HG03442 (cell line): Measurements from ENCODE around the gene FRY.

ENCODE experiments used
- ATAC-seq: cut with Tn5 transposase; IDR thresholded peaks from one replicate; pipeline ENCODE4 v1.9.1; 2021; ENCODE audit warnings: mild to moderate bottlenecking, moderate library complexity; ENCODE audit not compliant: unreplicated experiment

The FRY gene

DNA sequence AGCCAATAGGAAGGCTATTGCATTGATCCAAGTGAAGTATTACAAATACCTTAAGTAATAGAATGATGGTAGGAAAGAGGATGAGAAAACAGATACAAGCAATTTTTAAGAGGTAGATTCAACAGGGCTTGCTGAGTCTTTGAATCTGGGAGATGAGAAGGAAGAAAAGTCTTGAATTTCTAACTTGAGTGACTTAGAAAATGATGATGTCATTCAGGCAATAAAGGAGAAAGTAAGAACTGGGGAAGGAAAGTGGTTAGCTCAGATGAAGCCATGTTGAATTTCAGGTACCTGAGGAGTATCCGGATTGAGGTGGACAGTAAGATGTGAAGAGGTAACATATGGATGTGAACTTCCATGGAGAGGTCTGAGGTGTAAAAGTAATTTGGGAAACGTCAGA is 15.5 kb upstream of the FRY start:
- ATAC-seq = no peak

DNA sequence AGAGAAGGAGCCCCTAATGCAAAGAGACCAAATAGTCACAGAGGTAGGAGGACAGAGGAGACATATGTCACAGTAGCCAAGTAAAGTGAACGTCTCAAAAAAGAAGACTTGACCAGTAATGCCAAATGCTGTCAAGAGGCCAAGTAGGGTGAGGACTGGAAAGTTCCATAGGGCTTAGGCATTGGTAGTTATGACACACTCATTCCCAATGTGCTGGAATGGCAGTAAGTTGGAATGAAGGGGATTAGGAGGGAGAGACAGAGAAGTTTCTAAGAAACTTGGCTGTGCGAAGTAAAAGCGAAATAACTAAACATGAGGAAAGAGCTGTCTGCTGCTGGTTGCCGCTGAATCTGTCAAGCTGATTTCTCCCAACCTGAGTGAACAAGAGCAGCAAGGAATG is 14.9 kb upstream of the FRY start:
- no peak for ATAC-seq

DNA sequence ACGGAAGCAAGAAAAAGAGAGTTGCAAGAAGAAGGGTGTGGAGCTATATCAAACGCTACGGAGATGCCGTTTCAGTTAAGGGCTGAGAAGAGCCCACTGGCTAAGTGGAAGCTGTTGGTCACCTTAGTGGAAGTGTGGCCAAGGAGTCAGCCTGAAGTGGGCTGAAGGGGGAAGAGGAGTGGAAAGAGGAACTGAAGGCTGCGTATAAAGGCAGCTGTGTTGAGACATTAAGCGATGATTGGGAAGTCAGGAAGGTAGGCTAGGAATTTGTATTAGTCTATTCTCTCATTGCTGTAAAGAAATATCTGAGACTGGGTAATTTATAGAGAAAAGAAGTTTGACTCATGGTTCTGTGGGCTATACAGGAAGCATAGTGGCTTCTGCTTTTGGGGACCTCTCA is 14.1 kb upstream of the FRY start:
- no peak for ATAC-seq

DNA sequence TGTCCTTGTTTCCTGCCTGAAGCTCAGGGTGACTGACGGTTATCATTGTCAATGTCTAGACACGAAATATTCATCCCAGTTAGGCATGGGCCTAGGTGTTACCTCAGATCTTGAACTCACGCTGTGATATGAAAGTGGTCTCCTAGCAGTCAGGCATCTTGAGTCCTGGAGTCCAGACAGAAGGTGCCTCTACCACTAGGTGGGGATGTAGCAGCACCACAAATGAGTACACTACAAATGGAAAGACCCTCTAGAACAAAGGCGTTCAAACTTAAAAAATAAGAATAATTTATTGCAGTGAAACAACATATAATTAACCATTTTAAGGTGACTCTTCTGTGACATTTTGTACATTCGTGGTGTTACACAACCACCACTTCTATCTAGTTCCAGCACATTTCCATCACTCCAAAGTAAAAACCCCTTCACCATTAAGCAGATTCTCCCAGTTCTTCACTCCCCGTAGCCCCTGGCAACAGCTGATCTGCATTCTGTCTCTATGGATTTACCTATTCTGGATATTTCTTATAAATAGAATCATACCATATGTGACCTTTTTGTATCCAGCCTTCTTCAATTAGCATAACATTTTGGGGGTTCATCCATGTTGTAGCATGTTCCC is 11.9 kb upstream of the FRY start:
- no peak for ATAC-seq

DNA sequence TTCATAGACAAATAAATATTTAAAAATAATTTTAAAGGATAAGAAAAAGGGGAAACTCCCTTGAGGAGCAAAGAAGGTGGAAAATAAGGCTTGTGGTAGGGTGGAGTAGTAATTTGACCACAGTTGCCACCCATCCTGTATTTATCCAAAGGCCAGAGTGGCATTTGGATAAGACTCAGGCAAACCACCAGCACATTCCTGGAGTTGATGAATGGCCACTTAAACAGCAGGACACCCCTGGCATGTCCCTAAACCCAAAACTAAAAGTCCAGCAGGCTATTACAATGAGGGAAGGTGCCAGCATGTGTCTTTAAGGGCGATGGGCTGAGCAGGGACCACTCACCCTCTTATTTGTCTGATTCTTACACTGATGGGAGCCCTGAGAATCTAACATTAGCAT is 9.8 kb upstream of the FRY start:
- ATAC-seq = no peak

DNA sequence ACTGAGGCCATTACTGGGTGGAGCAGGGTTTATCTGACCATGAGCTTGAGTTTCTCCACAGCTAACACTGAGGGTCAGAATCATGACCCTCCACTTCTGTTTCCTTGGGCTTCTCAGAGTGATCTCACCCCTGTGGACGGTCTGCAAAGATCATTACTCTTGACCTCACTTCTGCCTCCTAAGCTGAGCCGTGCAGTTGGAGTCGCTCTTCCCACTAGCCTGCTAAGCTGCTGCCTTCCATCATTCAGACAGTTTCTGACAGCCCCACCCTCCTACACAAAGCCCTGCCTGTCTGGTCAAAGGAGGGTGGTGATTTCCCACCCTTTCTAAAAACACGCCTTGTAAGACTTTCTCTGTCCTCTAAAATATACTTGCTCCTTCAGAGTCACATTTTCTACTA is 9.3 kb upstream of the FRY start:
- ATAC-seq = no peak

DNA sequence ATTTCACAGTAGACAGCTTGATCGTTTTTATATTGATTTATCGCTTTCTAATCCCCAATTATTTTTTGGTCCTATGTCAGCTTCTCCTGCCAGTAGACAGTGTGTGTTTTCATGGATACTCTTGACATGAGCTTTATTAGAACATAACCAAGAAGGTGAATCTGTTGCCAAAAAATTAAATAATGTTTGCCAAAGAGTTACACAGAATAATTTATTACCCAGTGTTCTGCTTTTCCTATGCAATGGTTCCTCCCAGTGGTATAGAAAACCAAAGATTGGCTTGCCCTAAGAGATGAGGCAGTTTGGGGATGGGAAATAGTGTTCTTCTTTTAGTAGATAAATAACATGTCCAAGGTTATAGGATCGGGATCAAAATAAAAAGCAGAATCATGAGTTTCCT is 8.5 kb upstream of the FRY start:
- ATAC-seq = no peak

DNA sequence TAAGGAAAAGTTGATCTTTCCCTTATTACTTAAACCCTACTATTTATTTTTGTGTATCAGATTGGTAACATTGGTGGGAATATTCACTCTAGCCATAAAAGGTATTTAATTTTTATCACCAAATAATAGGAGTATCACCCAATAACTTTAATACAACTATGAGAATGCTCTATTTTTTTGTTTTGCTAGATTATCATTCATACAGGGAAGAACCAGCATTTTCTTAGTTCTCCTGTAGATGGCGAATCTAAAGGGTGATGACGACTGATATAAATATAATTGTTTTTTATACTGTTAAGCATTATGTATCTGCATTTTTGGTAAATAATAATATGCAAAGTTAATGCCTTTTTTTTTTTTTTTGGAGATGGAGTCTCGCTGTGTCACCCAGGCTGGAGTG is 7.9 kb upstream of the FRY start:
- no peak for ATAC-seq

DNA sequence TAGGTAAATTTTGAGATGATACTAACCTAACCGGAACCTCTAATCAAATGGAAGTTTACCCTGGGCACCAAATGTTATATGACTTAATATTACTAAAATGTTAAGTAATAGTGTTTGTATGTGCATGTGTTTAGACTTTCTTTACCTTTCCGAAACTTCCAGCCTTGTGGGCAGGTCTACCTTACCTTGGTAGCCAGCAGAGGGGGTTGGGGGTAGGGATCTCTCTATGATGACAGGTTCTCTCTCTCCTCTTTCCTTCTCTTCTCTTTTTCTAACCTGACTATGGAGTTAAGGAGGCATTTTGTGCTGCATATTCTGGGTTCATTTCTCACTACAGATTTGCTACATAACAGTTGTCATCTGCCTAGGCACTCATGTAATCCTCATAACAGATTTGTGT is 6.8 kb upstream of the FRY start:
- ATAC-seq = no peak

DNA sequence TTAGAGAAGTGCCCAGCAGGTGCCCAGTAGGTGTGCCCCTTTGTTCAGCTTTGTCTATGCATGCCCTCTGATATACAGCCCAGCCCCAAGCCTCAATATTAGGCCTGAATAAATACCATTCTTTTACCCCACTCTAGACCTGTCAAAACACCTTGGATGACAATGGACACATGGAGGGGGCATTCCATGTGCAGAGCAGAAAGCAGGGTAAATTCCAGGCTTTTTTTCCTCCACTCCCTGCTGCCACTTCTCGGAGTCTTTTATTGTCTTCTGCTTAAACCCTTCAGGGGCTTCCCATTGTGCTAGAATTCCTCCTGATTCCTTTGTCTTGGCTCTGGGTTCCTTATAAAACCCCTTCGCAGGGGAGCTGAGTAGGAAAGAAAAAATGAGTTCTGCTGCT is 5.8 kb upstream of the FRY start:
- no peak for ATAC-seq

DNA sequence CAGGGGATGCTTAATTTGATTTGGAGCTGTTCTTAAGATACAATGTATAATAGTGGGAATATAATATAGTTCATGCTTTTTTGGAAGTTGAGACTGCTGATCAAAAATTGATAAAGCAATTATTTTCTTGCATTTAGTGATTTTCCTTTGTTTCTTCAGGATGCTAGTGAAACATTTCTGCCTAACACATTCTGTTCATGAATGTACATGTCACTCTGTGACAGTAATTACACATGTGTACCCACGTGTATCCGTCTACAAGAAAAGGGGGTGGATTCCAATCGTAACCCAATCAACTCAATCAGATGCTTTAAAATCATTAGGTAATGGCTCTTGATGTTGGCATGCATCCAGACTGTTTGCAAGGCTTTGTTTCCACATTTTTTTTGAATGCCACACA is 5.0 kb upstream of the FRY start:
- no peak for ATAC-seq

DNA sequence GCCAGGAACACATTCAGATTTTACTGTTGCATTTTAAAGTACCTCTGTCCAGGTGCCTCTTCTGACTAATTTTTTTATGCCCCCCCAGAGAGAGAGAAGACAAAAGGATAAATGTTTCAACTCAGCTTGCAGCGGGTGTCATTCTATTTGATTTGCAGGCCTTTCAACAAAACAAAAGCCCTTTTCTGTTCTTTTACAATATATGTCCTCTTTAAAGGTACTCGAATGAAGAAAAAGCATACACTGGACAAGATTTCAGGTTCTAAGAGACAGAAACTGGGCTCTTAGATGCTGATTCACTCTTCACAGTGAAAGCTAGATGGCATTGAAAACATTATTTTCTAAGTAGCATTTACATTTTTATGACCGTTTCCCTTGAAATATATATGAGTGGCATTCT is 2.9 kb upstream of the FRY start:
- no peak for ATAC-seq

DNA sequence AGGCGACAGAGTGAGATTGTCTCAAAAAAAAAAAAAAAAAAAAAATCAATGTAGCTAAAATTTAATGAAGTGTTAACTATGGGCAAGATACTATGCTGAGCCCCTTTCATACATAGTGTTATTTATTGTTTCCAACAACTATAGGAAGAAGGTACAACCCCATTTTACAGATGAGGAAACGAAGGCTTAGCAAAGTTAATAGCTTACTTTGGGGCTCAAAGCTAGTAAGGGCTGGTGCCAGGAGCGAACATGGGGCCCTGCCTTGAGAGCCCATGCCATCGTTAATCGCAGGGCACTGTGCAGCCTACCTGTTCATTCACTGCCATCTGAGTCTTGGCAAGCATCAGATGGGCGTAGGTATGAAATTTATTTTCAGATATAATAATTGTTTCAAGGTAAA is 1.9 kb upstream of the FRY start:
- ATAC-seq = no peak

DNA sequence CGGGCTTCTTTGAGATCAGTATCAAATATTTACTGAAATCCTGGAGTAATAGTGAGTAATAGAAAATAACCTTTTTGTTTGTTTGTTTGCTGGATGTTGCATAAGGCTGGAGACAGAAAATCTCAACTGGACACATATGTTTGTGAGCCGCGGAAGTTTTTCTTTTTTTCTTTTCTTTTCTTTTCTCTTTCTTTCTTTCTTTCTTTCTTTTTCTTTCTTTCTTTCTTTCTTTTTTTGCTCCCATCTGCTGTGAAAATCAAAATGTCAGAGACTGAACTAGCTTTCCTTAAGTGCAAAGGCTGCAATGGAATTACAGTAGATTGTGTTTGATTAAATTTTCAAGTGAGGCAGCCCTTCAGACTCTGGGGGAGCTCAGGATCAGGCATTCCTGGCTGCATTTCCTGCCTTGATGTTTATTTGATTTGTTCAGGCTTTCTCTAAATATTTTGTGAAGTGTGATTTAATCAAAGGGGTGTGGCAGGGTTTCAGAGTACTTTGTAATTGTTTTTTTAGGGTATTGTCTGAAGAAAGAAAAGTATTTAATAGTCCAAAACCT is 319 bp downstream of the FRY start:
- ATAC-seq = no peak

DNA sequence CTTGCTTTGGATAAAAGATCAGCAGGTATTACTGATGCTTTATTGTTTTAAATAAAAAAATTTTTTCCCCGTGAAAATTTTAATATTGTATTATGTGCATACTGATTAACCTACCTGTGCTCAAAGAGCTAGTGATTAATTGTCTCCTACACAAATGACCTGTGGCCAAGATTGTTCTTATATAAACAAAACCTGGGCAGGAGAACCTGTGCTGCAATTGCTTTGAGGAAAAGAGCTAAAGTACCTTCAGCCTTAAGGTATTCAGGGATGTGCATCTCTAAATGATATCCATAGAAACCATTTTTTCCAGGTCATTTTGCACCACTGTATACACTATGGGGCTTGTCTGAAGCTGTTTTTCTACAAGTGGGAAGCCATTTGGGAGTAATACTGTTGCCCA is 1.2 kb downstream of the FRY start:
- ATAC-seq = no peak

DNA sequence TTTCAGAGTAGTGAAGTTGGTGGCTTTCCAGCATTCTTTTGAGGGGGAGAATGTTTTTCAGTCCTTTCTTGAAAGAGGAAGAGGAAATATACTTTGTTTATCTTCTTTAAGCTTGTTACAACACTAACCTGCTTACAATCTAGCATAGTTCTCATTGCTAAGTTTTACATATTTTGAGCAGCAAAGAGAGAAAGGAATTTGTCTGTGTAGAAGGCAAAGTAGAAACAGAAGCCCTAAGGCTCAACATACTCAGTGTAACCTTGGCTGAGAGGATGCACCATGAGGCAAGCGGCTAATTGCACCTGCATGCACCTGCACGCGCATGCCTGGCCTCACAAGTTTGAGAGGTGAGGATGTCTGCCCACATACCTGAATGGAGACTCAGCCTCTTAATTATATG is 2.2 kb downstream of the FRY start:
- no peak for ATAC-seq

DNA sequence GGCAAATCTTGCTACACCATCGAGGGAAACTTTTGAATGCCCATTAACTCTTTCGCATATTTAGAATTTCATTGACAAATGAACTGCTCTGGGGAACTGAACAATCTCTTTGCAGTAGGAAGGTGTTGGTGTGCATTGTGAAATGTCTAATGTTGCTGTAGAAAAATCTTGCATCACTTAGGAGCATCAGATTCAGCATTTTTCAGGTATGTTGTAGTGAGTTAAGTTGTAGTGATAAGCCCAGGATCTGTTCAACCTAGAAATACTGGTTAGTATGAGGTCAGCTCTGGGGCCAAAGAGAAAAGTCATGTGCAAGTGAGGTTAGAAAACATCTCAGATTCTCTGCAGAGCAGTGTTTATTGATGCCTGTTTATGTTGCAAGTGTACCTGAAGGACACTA is 4.1 kb downstream of the FRY start:
- no peak for ATAC-seq

DNA sequence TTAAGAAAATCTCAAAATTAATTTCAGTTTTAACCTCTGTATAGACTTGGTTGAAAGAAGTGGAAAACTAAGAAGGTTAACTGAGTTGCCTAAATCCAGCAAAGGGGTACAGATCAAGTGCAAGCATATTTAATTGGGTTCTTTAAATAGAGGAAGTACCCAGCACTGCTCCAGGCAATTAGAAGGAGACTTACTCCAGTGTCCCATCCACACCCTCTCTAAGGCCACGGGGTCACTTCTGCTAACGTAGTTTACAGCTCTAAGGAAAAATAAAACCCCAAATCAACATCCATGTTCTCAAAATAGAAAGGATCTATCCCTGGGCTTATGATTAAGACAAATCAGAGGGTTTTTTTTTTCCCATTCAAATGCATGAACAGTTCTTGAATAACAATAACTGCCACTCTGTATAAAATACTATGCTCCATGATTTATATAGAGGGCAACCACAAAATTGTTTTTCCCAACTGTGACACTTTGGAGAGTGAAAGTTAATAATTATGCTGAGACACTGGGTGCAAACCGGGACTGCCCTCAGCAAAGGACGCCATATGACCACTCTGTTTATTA is 4.6 kb downstream of the FRY start:
- ATAC-seq = no peak

DNA sequence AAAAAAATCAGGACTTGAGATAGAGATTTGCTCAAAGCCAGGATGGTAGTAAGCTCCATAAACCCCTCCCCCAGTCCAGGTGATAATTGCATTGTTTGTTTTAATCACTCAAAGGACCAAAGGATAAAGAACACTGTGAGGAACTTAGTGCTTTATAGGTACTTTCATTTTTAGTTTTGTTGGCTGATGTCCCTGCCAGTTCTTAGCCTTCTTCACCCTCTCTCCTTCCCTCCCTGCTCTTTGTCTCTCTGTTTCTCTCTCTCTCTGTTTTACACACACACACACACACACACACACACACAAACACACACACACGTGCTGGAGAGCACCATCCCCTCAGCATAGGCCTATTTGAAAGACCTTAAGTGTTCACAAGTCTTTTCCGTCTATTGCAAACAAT is 5.2 kb downstream of the FRY start:
- no peak for ATAC-seq

DNA sequence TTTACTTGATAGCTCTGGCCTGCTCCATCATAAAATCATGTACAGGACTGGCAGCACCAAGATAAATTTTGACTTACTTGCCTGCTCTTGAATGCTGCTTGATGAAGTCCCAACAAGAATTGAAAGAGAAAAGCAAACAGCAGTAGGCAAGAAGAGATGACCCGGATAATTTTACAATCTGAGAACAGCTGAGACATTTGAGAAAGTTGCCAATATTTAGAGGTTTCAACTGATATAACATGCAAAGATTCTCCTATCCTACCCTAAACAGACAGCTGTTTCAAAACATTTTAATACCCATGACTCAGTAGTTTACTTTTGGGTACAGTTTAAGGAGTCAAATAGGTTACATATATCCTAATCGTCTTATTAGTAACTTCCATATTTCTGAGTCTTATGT is 5.9 kb downstream of the FRY start:
- ATAC-seq = no peak

DNA sequence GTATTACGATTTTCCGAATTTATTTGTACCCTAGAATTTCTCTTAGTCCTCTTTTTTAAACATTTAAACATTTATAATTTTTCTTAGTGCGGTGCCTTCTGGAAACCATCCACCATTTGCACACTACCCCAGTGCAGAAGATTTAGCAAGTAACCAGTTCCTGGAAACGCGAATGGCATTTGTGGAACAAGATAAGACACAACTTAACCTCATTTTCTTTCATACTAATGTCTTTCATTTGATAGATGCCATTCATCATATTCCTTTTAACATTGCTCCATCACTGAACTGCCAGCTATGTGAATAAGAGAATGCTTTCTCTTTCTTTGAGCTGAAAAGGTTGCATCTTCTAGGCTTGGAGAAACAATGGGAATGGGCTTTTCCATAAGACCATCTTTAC is 6.8 kb downstream of the FRY start:
- no peak for ATAC-seq

DNA sequence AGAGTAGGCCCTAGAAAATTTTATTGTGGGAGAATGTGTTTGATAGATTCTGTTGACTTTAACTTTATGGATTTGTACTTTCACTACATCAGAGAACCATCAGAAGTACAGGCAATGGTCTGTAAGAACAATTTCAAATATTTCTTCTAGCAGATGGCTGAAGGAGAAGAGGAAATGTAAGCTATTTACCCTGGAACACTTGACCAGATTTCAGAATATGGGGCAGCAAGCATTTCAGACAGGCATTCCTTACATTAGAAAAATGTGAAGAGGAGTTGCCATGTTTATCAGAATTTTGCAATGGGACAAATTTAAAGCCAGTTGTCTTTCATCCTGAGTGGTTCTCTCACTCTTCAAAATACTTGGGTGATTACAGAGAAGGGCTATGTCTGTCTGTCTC is 7.5 kb downstream of the FRY start:
- ATAC-seq = no peak

DNA sequence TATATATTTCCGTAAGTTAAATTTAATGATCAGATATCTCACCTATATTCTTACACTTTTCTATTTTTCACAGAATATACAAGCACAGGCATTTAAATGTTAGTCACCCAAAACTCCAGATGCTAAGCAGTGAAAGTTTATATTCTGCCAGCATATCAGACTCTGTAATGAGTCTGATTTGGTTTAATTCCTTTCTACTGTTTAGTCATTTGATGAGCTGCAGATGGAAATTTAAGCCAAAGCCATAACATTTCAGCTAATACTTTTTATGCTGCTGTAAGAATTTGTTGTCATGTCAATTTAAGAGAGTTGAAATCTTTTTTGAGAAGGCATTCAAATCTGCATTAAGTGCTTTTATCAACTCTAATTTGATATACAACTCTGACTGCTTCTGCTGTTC is 8.0 kb downstream of the FRY start:
- ATAC-seq = no peak
